Hepatocyte (in vitro differentiated cells): Measurements from ENCODE around the gene SNCB. TPM values are rescaled to one million over a fixed set of nuclear protein-coding genes. Genes with fewer than 3 reads are reported as not detected.
"Not testable (repeated sequence)": the region's sequence is repeated elsewhere in the genome, so short reads cannot be mapped to it uniquely, and the experiment has no call there.

Experiments
- DNase-seq: peaks from one replicate; pipeline ENCODE4 v3.0.0-alpha.2; 2016; ENCODE audit warnings: low spot score
- H2AFZ ChIP-seq: fragments of 200-600 bp; sonication (generic); 2 replicates; pipeline ENCODE4 v1.6.0; 2016; ENCODE audit warnings: antibody characterized with exemption, mild to moderate bottlenecking
- H3K27ac ChIP-seq: fragments of 200-600 bp; sonication (generic); 2 replicates; pipeline ENCODE4 v1.5.1; 2016; ENCODE audit warnings: mild to moderate bottlenecking
- H3K27me3 ChIP-seq: fragments of 200-600 bp; sonication (generic); 2 replicates; pipeline ENCODE4 v1.6.1; 2016
- H3K36me3 ChIP-seq: fragments of 200-600 bp; sonication (generic); replicated peaks from 2 replicates; pipeline ENCODE4 v1.5.1; 2016; ENCODE audit warnings: low read depth; ENCODE audit not compliant: insufficient read depth
- H3K4me1 ChIP-seq: fragments of 200-600 bp; sonication (generic); 2 replicates; pipeline ENCODE4 v1.5.1; 2016; ENCODE audit warnings: mild to moderate bottlenecking, moderate library complexity; ENCODE audit not compliant: insufficient read depth
- H3K4me2 ChIP-seq: fragments of 200-600 bp; sonication (generic); 2 replicates; pipeline ENCODE4 v1.6.0; 2016
- H3K4me3 ChIP-seq: fragments of 200-600 bp; sonication (generic); 2 replicates; pipeline ENCODE4 v1.5.1; 2016; ENCODE audit warnings: mild to moderate bottlenecking
- H3K79me2 ChIP-seq: fragments of 200-600 bp; sonication (generic); 2 replicates; pipeline ENCODE4 v1.6.0; 2017; ENCODE audit warnings: mild to moderate bottlenecking
- H3K9me2 ChIP-seq: fragments of 200-600 bp; sonication (generic); replicated peaks from 2 replicates; pipeline ENCODE4 v1.6.0; 2017; ENCODE audit warnings: mild to moderate bottlenecking; ENCODE audit not compliant: insufficient read depth
- H3K9me3 ChIP-seq: fragments of 200-600 bp; sonication (generic); 2 replicates; pipeline ENCODE4 v1.5.1; 2016; ENCODE audit warnings: low read depth, mild to moderate bottlenecking
- H4K20me1 ChIP-seq: fragments of 200-600 bp; sonication (generic); 2 replicates; pipeline ENCODE4 v1.6.0; 2016; ENCODE audit warnings: mild to moderate bottlenecking; ENCODE audit not compliant: insufficient read depth, poor library complexity, severe bottlenecking
- EZH2 ChIP-seq: fragments of 200-600 bp; sonication (generic); IDR thresholded peaks from 2 replicates; pipeline ENCODE4 v1.6.1; 2016; ENCODE audit warnings: antibody characterized with exemption, mild to moderate bottlenecking, borderline replicate concordance
- EZH2phosphoT487 ChIP-seq: fragments of 200-600 bp; sonication (generic); IDR thresholded peaks from one replicate; pipeline ENCODE4 v1.6.1; 2018; ENCODE audit warnings: antibody characterized with exemption, mild to moderate bottlenecking, low read depth, moderate library complexity; ENCODE audit not compliant: unreplicated experiment, severe bottlenecking
- WGBS: methylation state at CpG from one replicate; pipeline ENCODE4 v1.1.6; 2016; ENCODE audit warnings: low lambda C conversion rate; ENCODE audit errors: missing lambda C conversion rate; 5-methylcytosine and 5-hydroxymethylcytosine counted together
- polyA plus RNA-seq: library from polyadenylated mRNA; unstranded; fragments of >200 nt; fragmentation: Nextera tagmentation; extraction: Ambion mirVana; gene quantifications from 2 replicates; pipeline ENCODE4 v1.2.1, GENCODE V29; 2016
- total RNA-seq: library from RNA; depleted of rRNA; stranded (reverse); fragments of >200 nt; gene quantifications from 2 replicates; pipeline ENCODE4 v1.2.3, GENCODE V29; 2014
- TF ChIP-seq, protein P1 (sequence below): fragments of 200-600 bp; sonication (generic); IDR thresholded peaks from 2 replicates; pipeline ENCODE4 v1.5.1; 2016; ENCODE audit warnings: antibody characterized with exemption, mild to moderate bottlenecking; ENCODE audit not compliant: poor library complexity

The SNCB gene
- total and polyA plus RNA-seq, 2 experiments from 2014 or later, result 0.57 TPM; not detected in 1

DNA sequence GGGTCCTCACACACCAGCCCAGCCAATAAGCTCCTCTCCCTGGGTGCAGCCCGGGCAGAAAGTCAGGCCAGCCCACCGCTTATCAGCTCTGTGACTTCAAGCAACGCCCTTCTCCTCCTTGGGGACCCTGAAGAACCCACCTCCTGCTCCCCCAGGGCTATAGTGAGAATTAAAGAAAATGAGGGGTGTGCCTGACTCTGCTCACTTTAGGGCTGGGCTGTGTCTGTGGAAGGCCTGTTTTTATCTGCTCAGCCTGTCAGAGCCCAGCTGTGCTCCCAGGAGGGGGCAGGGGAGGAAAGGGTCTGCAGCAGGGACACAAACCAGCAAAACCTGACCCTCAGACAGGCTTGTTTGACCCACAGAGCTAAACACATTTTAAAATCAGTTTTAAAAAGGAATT is 24.3 kb downstream of the SNCB start:
- peaks cover 4% of the 10 kb centered on the region for H3K4me1 ChIP-seq
- no peak for DNase-seq
- no peaks in the 10 kb centered on the region for H4K20me1 ChIP-seq
- TF ChIP-seq EZH2phosphoT487 (no peak), EZH2 (no peak)
- TF ChIP-seq, protein P1, sequence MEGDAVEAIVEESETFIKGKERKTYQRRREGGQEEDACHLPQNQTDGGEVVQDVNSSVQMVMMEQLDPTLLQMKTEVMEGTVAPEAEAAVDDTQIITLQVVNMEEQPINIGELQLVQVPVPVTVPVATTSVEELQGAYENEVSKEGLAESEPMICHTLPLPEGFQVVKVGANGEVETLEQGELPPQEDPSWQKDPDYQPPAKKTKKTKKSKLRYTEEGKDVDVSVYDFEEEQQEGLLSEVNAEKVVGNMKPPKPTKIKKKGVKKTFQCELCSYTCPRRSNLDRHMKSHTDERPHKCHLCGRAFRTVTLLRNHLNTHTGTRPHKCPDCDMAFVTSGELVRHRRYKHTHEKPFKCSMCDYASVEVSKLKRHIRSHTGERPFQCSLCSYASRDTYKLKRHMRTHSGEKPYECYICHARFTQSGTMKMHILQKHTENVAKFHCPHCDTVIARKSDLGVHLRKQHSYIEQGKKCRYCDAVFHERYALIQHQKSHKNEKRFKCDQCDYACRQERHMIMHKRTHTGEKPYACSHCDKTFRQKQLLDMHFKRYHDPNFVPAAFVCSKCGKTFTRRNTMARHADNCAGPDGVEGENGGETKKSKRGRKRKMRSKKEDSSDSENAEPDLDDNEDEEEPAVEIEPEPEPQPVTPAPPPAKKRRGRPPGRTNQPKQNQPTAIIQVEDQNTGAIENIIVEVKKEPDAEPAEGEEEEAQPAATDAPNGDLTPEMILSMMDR, result no peak
- H3K4me3 ChIP-seq, result no peak overlapping the region
- no peaks in the 10 kb centered on the region for H3K79me2 ChIP-seq
- H2AFZ ChIP-seq, result no peak overlapping the region
- H3K27ac ChIP-seq, result no peak overlapping the region
- no peaks in the 10 kb centered on the region for H3K9me3 ChIP-seq
- no peak overlapping the region for H3K4me2 ChIP-seq
- H3K27me3 ChIP-seq, result no peaks in the 10 kb centered on the region
- H3K9me2 ChIP-seq, result no peaks in the 10 kb centered on the region
- 43% methylated on average over 3 of the region's 3 CpGs for WGBS
- H3K36me3 ChIP-seq, result no peaks in the 10 kb centered on the region

DNA sequence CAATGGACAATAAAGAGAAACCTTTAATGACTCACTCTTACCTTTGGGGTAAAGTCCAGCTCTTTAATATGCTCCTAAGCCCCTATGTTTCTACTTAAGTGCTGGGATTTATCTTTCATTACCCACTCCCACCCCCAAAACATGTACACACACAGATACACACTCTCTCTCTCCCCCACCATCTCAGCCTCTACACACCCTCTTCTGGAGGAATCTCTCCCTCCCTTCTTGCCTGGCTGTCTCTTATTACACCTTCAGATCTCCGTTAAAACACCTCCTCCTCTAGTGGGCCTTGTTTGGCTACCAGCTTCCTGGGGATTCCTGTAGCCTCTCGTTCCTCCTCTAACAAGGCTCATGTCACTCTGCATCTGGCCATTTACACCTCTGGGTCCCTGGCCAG is 27.2 kb downstream of the SNCB start:
- DNase-seq, result no peak
- Histone ChIP-seq H2AFZ (no peak overlapping the region), H3K27me3 (no peaks in the 10 kb centered on the region), H3K36me3 (no peaks in the 10 kb centered on the region), H3K4me1 (peaks cover 4% of the 10 kb centered on the region), H3K4me3 (no peak overlapping the region), H3K27ac (no peak overlapping the region), H4K20me1 (no peaks in the 10 kb centered on the region), H3K79me2 (no peaks in the 10 kb centered on the region), H3K4me2 (no peak overlapping the region), H3K9me3 (no peaks in the 10 kb centered on the region), H3K9me2 (no peaks in the 10 kb centered on the region)
- TF ChIP-seq, protein P1, result no peak
- TF ChIP-seq EZH2, result no peak
- no peak for TF ChIP-seq EZH2phosphoT487
- WGBS, result 33% methylated on average over 2 of the region's 2 CpGs

DNA sequence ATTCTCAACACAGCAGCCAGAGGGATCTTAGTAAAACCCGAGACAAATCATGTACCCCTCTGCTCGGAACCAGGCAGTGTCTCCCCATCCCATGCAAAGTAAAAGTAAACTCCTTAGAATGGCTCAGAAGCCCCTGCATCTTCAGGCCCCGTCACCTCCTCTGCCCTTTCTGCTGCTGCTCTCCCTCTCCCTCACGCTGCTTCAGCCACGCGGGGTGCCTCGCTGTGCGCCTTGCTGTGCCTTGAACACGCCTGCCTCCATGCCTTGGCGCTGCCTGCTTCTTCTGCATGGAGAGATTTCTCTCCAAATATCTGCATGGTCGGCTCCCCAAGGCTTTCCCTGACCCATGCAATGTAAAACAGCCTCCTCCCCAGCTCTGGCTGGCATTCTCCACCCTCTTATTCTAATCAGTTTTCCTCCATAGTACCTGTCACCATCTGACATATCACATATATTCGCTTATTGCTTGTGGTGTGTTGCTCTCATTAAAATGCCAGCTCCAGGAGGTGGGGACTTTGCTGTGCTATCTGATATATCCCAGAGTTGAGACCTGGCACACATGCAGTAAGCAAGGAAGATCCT is 28.3 kb downstream of the SNCB start:
- H3K4me3 ChIP-seq, result no peak overlapping the region
- H3K9me3 ChIP-seq, result no peaks in the 10 kb centered on the region
- H3K4me2 ChIP-seq, result no peak overlapping the region
- no peaks in the 10 kb centered on the region for H3K27me3 ChIP-seq
- H3K9me2 ChIP-seq, result no peaks in the 10 kb centered on the region
- peaks cover 4% of the 10 kb centered on the region for H3K4me1 ChIP-seq
- no peak for DNase-seq
- no peak overlapping the region for H3K27ac ChIP-seq
- H4K20me1 ChIP-seq, result no peaks in the 10 kb centered on the region
- TF ChIP-seq, protein P1, result no peak
- TF ChIP-seq EZH2phosphoT487 (no peak), EZH2 (no peak)
- no peaks in the 10 kb centered on the region for H3K36me3 ChIP-seq
- H3K79me2 ChIP-seq, result no peaks in the 10 kb centered on the region
- 83% methylated on average over 12 of the region's 12 CpGs for WGBS
- H2AFZ ChIP-seq, result no peak overlapping the region

DNA sequence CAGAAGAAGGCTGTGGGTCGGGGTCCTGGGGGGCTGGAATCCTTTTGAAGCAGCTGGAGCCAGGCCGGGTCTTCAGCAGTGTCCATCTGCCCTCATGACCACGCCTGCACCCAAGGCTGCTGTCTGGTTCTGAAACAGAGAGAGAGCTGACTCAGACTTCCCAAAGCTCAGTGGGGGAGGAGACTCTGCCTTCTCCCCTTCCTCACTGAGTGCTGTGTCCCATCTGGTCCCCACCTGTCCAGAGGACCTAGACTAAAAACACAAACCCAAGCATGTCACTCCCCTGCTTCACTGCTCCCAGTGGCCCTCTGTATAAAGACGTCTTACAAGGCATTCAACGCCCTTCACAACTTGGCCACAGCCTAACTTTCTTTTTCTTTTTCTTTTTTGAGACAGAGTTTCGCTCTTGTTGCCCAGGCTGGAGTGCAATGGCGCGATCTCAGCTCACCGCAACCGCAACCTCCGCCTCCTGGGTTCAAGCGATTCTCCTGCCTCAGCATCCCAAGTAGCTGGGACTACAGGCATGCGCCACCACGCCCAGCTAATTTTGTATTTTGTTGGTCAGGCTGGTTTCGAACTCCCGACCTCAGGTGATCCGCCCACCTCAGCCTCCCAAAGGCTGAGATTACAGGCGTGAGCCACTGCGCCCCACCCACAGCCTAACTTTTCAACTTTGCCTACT is 30.4 kb downstream of the SNCB start:
- not testable (repeated sequence) for H4K20me1 ChIP-seq, H3K9me3 ChIP-seq, H3K4me2 ChIP-seq, H3K9me2 ChIP-seq, H3K4me1 ChIP-seq, H3K27ac ChIP-seq, H3K79me2 ChIP-seq, DNase-seq, H3K27me3 ChIP-seq, H3K36me3 ChIP-seq, H3K4me3 ChIP-seq, H2AFZ ChIP-seq
- 93% methylated on average over 19 of the region's 19 CpGs for WGBS
